ENCODE data around the gene PHLPP1.

The PHLPP1 gene

GRCh38 chr18:62897153-62897552 is 181.8 kb downstream of the PHLPP1 start:
- TF ChIP-seq CTCF (IDR thresholded peaks at IDR 0.05) = no peak

- no peak for TF ChIP-seq CTCF (IDR thresholded peaks at IDR 0.05)
Measured at GRCh38 chr18:62898359-62898758, 183.0 kb downstream of the PHLPP1 start.

- no peak for TF ChIP-seq CTCF (IDR thresholded peaks at IDR 0.05)
Measured at GRCh38 chr18:62899534-62899933, 184.2 kb downstream of the PHLPP1 start.

- no peak for TF ChIP-seq CTCF (IDR thresholded peaks at IDR 0.05)
Measured at GRCh38 chr18:62900132-62900883, 185.0 kb downstream of the PHLPP1 start.

GRCh38 chr18:62902776-62903175 is 187.4 kb downstream of the PHLPP1 start:
- TF ChIP-seq CTCF (IDR thresholded peaks at IDR 0.05) = no peak

- TF ChIP-seq CTCF (IDR thresholded peaks at IDR 0.05) = no peak
Measured at GRCh38 chr18:62904396-62905285, 189.3 kb downstream of the PHLPP1 start.

- no peak for TF ChIP-seq CTCF (IDR thresholded peaks at IDR 0.05)
Measured at GRCh38 chr18:62912885-62913284, 197.5 kb downstream of the PHLPP1 start.

Data from LNCAP (cell line).